ENCODE data around the gene CYP17A1.

GRCh38 chr10:102799691-102800471 lies 37.3 kb downstream of the CYP17A1 start:
- no peak for TF ChIP-seq CTCF (IDR thresholded peaks at IDR 0.05; ENCODE audit: insufficient read depth, low read depth, low read length)
- no peak for TF ChIP-seq EZH2 (IDR thresholded peaks at IDR 0.05; ENCODE audit: insufficient read depth, low read length)
